HG03558 (cell line): Measurements from ENCODE around the gene MSH5.
"Not testable (repeated sequence)": the region's sequence is repeated elsewhere in the genome, so short reads cannot be mapped to it uniquely, and the experiment has no call there.

Experiments
- ATAC-seq: cut with Tn5 transposase; IDR thresholded peaks from one replicate; pipeline ENCODE4 v1.9.1; 2021; ENCODE audit warnings: moderate number of reproducible peaks; ENCODE audit not compliant: unreplicated experiment; ENCODE audit errors: extremely low read depth

The MSH5 gene

DNA sequence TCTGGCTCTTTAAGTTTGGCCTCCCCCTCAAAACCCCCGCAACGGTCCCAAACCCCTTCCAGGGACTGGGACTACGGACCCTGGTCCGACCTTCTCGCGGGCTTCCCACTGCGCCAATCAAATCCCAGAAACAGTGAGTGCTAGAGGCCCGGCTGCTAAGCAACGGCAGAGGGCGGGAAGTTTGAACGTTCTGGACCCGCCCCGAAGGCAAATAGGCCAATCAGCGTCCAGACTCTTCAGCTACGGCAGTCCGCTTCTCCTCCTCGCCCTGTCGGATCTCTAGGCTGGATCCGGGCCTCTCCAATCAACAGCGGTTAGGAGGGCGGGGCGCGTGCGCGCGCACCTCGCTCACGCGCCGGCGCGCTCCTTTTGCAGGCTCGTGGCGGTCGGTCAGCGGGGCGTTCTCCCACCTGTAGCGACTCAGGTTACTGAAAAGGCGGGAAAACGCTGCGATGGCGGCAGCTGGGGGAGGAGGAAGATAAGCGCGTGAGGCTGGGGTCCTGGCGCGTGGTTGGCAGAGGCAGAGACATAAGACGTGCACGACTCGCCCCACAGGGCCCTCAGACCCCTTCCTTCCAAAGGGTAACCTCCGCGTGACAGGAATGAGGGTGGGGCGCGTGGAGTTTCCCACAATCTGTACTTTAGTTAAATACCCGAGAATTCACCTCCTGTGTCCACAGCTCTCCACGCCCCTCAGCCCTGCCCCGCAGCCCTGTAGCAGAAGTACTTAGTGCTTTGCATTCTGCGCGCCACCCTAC lies at the start of gene MSH5:
Gene MSH5, plus strand, starts transcription at position 367 of the 758 bp plus-strand sequence. CDS start 462 bp downstream, outside the sequence.
- peak; percentile 50 for ATAC-seq

GRCh38 chr6:31690231-31691077 lies 49.4 kb upstream of the MSH5 start:
- ATAC-seq = no peak

DNA sequence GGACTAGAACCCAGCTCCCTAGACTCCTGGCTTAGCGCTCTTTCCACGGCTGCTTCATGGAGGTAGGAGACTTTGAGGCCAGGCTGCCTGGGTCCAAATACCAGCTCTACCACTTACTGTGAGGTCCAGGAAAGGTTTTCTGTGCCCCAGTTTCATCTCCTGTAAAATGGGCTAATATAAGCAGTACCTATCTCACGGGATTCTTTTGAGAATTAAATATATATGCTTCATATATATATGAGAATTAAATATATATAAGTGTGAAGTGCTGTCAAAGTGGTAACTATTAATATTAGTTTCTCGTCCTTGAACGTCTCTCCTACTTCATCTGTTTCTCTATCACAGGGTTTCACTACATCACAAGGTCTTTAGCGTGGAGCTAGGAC lies 48.7 kb upstream of the MSH5 start:
- ATAC-seq = no peak

- no peak for ATAC-seq
These were observed 48.2 kb upstream of the MSH5 start for GRCh38 chr6:31691564-31692108.

GRCh38 chr6:31692353-31692752 lies 47.5 kb upstream of the MSH5 start:
- no peak for ATAC-seq

- no peak for ATAC-seq
These were observed 46.9 kb upstream of the MSH5 start for GRCh38 chr6:31692886-31693285.

DNA sequence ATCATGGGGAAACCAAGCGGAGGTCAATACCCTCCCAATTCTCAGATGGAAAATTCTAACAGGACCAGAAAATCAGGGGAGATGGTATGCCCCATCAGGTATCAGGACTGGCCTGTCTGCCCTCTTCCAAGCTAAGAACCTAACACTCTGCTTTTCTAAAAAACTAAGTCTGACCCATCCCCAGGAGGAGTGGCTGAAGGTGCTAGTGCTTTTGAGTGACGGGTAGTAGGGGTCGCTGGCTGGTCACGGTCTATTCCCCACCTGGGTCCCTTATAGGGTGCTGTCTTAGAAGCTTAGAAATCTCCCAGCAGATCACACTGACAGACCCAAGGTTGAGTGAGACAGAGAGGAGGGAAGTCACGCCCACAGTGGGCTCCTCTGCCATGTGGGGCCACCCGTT lies 46.3 kb upstream of the MSH5 start:
- ATAC-seq = no peak

DNA sequence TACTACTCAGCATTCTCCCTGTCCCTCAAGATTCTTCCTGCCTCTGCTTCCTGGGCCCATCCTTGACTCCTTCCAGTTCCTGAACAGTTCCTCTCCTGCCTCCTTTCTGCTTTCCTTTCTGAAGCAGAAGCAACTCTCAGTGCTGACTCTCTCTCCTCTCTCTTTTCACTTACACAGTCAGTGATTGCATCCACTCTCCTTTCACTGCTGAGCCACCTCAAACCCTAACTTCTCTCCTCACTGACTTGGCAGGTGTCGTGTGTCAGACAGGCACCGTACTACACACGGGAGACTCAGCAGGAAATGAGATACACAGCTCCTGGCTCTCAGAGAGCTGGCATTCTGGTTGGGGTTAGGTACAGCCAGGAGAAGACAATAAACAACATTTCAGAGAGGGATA lies 42.2 kb upstream of the MSH5 start:
- no peak for ATAC-seq

DNA sequence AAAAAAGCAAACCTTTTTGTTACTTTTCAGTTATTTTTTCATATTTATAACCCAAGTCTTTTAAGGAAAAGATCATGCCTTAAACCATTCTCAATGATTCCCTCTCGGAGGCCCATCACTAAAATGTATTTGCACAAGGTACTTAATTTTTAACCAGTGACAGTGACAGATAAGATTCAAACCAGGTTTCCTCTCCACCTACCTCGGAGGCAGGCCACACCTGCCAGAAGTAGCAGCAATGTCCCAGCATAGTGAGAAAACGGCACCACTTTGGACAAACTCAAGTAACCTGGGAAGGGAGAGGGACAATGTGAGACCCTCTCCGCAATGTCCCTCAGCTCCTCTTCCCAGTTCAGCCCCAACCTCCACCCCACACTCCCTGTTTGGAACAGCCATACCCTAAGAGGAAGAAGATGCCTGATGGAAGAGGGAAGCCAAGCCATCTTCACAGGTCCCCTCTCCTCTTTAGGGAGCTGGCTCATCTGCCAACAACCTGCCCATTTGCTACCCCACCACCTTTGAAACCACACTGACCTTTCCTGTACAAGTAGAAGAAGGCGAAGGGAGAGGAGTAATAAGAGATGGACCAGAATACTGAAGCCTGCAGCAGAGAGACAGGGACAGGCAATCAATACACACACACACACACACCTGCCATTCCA lies 38.9 kb upstream of the MSH5 start:
- ATAC-seq = no peak

DNA sequence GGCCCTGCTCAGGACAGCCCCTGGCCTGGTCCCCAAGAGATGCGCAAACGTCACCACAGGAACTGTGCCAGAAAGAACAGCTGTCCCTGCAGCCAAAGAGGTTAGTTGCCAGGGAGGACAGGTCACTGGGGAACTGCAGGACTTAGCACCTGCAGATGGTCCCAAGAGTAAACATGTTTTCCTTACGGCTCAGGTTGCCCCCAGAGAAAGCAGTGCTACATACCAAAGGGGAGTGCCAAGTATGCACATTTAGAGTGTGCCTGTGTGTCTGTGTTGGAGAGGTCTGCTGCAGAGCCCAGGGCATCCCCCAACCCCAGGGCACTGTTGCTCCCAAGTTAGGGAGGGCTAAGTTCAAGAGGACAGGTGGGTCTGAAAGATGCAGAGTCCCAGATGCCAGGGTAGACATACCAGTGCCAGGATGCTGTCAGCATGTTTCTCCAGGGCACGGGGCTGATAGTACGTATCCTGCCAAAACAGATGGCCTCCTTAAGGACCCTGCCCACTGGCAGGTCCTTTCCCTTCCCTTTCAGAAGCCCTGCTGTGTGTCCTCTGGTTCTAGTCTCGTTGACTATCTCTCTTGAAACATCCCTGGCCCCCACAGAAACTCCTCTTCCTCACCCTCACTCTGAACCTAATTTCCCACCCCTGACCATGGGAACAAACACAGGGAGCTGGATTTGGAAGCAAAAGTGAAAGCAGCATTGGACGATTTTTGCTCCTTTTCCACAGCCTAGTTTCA lies 38.0 kb upstream of the MSH5 start:
- ATAC-seq = no peak

DNA sequence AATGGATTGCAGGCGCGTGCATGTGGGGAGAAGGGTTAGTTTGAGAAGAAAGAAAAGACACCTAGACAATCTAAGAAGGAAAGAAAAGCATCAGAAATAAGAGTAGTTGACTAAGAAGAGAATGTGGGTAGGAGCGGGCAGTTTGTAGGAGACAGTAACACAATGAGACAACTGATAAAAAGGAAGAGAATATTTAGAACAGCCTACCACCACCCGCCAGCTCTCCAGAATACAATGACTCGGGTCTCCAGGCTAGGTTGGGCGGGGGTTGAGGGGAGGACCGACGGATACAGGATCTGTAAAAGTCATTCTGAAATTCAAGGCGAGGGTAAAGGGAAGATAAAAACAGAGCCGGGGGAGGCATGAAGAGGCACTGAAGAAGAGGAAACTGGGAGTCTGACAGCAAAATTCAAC lies 37.4 kb upstream of the MSH5 start:
- ATAC-seq = no peak

- peak; percentile 80 for ATAC-seq
These were observed 36.7 kb upstream of the MSH5 start, which contains the start of gene ABHD16A for GRCh38 chr6:31702819-31703716. ABHD16A (minus strand) TSS chr6:31703324; CDS start chr6:31703281, 43 bp downstream.

DNA sequence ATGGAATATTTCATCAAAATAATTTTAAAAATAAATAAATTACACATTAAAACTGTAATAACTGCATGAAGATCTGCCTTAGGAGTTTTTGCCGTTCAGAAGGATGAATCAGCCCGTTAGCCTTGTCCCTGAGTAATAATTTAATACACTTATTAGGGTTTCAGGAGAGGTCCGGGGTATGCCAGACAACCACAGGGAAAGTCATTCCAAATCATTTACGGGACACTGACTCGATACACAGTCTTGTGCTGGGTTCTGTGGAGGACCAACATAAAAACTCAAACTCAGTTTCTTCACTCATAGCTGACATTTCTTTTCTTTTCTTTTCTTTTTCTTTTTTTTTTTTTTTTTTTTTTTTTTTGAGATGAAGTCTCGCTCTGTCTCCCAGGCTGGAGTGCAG lies 33.9 kb upstream of the MSH5 start:
- ATAC-seq = no peak

- no peak for ATAC-seq
These were observed 33.2 kb upstream of the MSH5 start, which contains the start of gene LY6G6F for GRCh38 chr6:31706599-31706998. LY6G6F (plus strand) TSS chr6:31706866; CDS start chr6:31706907, 41 bp downstream.

DNA sequence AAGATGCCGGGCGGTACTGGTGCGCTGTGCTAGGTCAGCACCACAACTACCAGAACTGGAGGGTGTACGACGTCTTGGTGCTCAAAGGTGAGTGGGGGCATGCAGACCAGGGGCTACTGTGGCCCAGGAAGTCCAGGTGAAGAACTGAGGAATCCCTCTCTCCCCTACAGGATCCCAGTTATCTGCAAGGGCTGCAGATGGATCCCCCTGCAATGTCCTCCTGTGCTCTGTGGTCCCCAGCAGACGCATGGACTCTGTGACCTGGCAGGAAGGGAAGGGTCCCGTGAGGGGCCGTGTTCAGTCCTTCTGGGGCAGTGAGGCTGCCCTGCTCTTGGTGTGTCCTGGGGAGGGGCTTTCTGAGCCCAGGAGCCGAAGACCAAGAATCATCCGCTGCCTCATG lies 32.1 kb upstream of the MSH5 start:
- ATAC-seq = no peak

- no peak for ATAC-seq
These were observed 31.6 kb upstream of the MSH5 start for GRCh38 chr6:31708224-31708623.

DNA sequence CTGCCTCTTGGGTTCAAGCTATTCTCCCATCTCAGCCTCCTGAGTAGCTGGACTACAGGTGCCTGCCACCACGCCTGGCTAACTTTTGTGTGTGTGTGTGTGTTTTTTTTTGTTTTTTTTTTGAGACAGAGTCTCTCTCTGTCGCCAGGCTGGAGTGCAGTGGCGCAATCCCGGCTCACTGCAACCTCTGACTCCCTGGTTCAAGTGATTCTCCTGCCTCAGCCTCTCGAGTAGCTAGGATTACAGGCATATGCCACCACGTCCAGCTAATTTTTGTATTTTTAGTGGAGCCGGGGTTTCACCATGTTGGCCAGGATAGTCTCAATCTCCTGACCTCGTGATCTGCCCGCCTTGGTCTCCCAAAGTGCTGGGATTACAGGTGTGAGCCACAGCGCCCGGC lies 30.6 kb upstream of the MSH5 start:
- ATAC-seq = not testable (repeated sequence)

DNA sequence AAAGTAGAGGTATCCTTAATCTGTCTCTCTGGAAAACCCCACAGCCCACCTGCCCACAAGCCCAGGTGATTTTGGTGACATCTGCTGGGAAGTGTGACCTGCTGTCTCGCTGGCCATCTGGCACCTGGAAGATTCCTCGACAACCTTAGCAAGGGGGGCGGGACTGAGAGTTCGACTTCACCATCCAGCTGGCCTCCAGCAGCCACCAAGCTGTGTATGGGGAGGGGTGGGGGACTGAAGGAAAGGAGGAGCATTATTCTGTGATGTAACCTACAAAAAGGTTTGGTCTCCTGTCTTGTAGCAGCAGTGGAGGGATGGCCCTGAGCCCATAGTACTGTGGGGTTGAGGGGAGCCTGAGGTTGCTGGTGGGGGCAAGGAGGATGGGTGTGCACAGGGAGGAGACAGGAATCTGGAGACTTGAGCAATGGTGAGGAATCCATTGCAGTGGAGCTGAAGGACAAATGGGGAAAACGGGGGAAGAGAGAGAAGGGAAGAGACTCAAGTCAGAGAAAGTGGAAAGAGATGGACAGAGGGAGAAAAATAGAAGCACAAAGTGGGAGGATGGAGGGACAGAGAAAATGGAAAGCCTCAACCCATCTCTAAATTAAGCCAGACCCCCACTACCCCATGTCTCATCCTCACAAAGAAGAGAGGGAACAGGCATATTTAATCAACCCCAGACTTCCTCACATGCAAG lies 29.1 kb upstream of the MSH5 start:
- no peak for ATAC-seq
